ENCODE measurements around the gene TPP1. TPM values are rescaled to one million over a fixed set of nuclear protein-coding genes. Genes with fewer than 3 reads are reported as not detected.

The TPP1 gene
- total and polyA plus RNA-seq, 9 of the 15 experiments (the other 6 are each of a cell fraction or from before 2014, with no cell fraction given), result 7.5 to 75.8 (median 15.7) TPM

DNA sequence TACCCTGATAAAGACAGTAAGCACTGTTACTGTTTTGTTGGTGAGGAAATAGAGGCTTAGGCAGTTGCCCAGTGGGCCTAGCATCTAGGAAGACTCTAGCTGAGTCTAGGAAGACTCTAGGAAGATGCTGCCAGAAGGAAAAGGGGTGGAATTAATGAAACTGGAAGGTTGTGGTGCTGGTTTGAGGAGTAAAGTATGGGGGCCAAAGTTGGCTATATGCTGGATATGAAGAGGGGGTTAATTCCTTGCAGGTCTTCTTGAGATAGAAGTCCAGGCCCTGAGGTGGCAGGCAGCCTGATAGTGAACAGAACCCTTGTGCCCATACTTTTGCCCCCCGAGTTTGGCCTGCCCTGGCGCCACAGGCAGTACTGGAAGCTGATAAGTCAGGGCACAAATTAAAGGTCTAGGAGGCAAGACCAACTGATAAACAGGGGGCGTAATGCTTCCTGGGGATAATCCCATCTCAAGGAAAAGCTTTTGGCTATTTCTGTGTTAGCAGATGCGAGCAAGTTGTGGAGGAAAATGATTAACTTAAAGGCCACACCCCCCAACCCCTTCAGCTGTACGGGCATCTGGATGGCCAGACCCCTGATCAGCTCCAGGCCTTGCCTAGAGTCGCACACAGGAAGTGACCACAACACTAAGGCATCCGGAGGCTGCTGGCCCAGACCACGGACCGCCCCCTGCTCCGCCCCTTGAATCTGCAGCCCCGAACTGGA lies 12.6 kb downstream of the TPP1 start (continued):
- TF ChIP-seq ELK1 (CRISPR knock-in tag; IDR thresholded peaks at IDR 0.05) (no peak), ASH1L (IDR thresholded peaks at IDR 0.05; ENCODE audit: borderline replicate concordance, low read depth, partially characterized antibody) (no peak), SMC3 (conservative IDR thresholded peaks at IDR 0.05; ENCODE audit: insufficient read depth, low read depth, low read length) (no peak), HDAC8 (tag; IDR thresholded peaks at IDR 0.05) (no peak), SMAD1 (IDR thresholded peaks at IDR 0.05; ENCODE audit: low read depth, low read length, partially characterized antibody) (no peak), POLR2AphosphoS2 (IDR thresholded peaks at IDR 0.05; ENCODE audit: low read length) (peak; percentile 27; the same call in 1 of the 2 replicates), KDM1A (IDR thresholded peaks at IDR 0.05) (no peak), C11orf30 (IDR thresholded peaks at IDR 0.05; ENCODE audit: low read depth) (no peak), FOXA1 (IDR thresholded peaks at IDR 0.05; ENCODE audit: borderline replicate concordance) (no peak), ARID2 (IDR thresholded peaks at IDR 0.05) (no peak), RB1 (IDR thresholded peaks at IDR 0.05; ENCODE audit: low read depth) (no peak), ADNP (tag; IDR thresholded peaks at IDR 0.05) (no peak), RBM15 (IDR thresholded peaks at IDR 0.05; ENCODE audit: insufficient read depth, low read length) (no peak), TAF1 (IDR thresholded peaks at IDR 0.05; ENCODE audit: control insufficient read depth, extremely low read depth, insufficient read depth, low read length, severe bottlenecking) (peak; percentile 34), DMBX1 (CRISPR knock-in tag; IDR thresholded peaks at IDR 0.05; ENCODE audit: borderline replicate concordance) (peak; percentile 36; the same call in 1 of the 2 replicates), ZNF507 (tag; conservative IDR thresholded peaks at IDR 0.05) (no peak), ARNT (IDR thresholded peaks at IDR 0.05) (no peak), STAG1 (CRISPR knock-in tag; IDR thresholded peaks at IDR 0.05; ENCODE audit: borderline replicate concordance) (no peak), KLF6 (CRISPR knock-in tag; IDR thresholded peaks at IDR 0.05; ENCODE audit: borderline replicate concordance) (0 out of 2 replicates have a peak, but pooled peaks have one; percentile 38), CAMTA2 (CRISPR knock-in tag; conservative IDR thresholded peaks at IDR 0.05) (no peak), SMARCE1 (IDR thresholded peaks at IDR 0.05) (0 out of 2 replicates have a peak, but pooled peaks have one; percentile 28), RBM14 (IDR thresholded peaks at IDR 0.05; ENCODE audit: borderline replicate concordance, insufficient read depth, low read depth, low read length) (no peak), NCOA1 (IDR thresholded peaks at IDR 0.05; ENCODE audit: low read depth) (no peak), HDAC3 (IDR thresholded peaks at IDR 0.05; ENCODE audit: borderline replicate concordance, partially characterized antibody) (no peak)
- TF ChIP-seq, protein P1, sequence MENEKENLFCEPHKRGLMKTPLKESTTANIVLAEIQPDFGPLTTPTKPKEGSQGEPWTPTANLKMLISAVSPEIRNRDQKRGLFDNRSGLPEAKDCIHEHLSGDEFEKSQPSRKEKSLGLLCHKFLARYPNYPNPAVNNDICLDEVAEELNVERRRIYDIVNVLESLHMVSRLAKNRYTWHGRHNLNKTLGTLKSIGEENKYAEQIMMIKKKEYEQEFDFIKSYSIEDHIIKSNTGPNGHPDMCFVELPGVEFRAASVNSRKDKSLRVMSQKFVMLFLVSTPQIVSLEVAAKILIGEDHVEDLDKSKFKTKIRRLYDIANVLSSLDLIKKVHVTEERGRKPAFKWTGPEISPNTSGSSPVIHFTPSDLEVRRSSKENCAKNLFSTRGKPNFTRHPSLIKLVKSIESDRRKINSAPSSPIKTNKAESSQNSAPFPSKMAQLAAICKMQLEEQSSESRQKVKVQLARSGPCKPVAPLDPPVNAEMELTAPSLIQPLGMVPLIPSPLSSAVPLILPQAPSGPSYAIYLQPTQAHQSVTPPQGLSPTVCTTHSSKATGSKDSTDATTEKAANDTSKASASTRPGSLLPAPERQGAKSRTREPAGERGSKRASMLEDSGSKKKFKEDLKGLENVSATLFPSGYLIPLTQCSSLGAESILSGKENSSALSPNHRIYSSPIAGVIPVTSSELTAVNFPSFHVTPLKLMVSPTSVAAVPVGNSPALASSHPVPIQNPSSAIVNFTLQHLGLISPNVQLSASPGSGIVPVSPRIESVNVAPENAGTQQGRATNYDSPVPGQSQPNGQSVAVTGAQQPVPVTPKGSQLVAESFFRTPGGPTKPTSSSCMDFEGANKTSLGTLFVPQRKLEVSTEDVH (IDR thresholded peaks at IDR 0.05; ENCODE audit: low read depth, partially characterized antibody), result no peak

Measured in K562 (cell line).